Esophagus squamous epithelium (tissue), 4 donors: ENCODE data around the gene CAPG.

Source experiments
- CTCF ChIP-seq, 6 experiments: fragments of 450-650 bp in 4 of 6; fragments of 200-600 bp in 2 of 6; sonication (generic) in 2 of 6; IDR thresholded peaks; one replicate each; pipeline ENCODE4 v1.5.1; 2016 to 2019; ENCODE audit warnings: antibody characterized with exemption in 6 of 6, mild to moderate bottlenecking in 4 of 6, moderate library complexity in 4 of 6
- POLR2A ChIP-seq, 4 donors: fragments of 450-650 bp; IDR thresholded peaks; one replicate each; pipeline ENCODE4 v1.6.1; 2017; ENCODE audit warnings: antibody characterized with exemption in 4 of 4, mild to moderate bottlenecking in 4 of 4, moderate library complexity in 3 of 4

DNA sequence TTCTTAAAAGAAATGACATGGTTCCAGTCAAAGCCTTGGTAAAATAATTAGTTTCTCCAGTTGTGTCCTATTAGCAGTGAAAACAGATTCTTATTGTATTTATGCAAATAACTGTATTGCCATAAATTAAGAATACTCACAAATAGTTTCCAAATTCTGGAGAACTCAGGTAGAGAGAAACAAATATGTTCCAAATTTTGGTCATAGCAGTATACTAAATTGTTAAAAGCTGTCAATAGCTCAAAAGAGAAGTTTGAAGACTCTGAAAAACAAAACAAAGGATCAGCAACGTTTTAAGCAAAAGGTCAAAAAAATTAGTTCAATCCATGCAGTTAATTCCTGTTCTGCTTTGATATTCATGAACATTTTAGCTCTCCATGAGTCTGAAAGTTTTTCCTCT, 30.1 kb downstream of the CAPG start:
- TF ChIP-seq CTCF (IDR thresholded peaks at IDR 0.05) (no peak), POLR2A (IDR thresholded peaks at IDR 0.05) (no peak)
